ENCODE data around the gene ZNF423.

- TF ChIP-seq CTCF (IDR thresholded peaks at IDR 0.05; ENCODE audit: borderline replicate concordance, extremely low read depth, low read length, poor library complexity, severe bottlenecking) (no peak), EZH2 (IDR thresholded peaks at IDR 0.05; ENCODE audit: borderline replicate concordance, low read depth, low read length, severe bottlenecking) (no peak)
These were observed 277.9 kb downstream of the ZNF423 start for GRCh38 chr16:49578018-49578417.
